Osteoblast (primary cell): ENCODE results near the gene LIN7C. TPM values are rescaled to one million over a fixed set of nuclear protein-coding genes. Genes with fewer than 3 reads are reported as not detected.

ENCODE experiments used
- DNase-seq: peaks from one replicate; pipeline ENCODE4 v3.0.0; 2011; ENCODE audit warnings: low spot score, mixed read lengths; ENCODE audit not compliant: insufficient read length; ENCODE audit errors: missing footprints
- H2AFZ ChIP-seq: 2 replicates; pipeline ENCODE4 v1.6.0; 2011; ENCODE audit warnings: mild to moderate bottlenecking, low read length
- H3K27ac ChIP-seq: 2 replicates; pipeline ENCODE4 v1.5.1; 2011; ENCODE audit warnings: mild to moderate bottlenecking, low read depth, low read length, moderate library complexity
- H3K27me3 ChIP-seq: 2 replicates; pipeline ENCODE4 v1.6.0; 2012; ENCODE audit warnings: mild to moderate bottlenecking, control low read depth, inconsistent platforms, low read length, moderate library complexity; ENCODE audit not compliant: insufficient read depth
- H3K36me3 ChIP-seq: 2 replicates; pipeline ENCODE4 v1.5.1; 2011; ENCODE audit warnings: mild to moderate bottlenecking, low read length, control low read depth, moderate library complexity; ENCODE audit not compliant: insufficient read depth
- H3K4me1 ChIP-seq: 2 replicates; pipeline ENCODE4 v1.5.1; 2011; ENCODE audit warnings: mild to moderate bottlenecking, low read length, control low read depth, moderate library complexity; ENCODE audit not compliant: insufficient read depth
- H3K4me2 ChIP-seq: 2 replicates; pipeline ENCODE4 v1.6.0; 2011; ENCODE audit warnings: mild to moderate bottlenecking, low read length; ENCODE audit not compliant: insufficient read depth
- H3K4me3 ChIP-seq: fragments of 200-600 bp; sonication (generic); 3 replicates; pipeline ENCODE4 v1.5.1; 2012; ENCODE audit warnings: mild to moderate bottlenecking, low read length, inconsistent platforms; ENCODE audit not compliant: insufficient read depth
- H3K79me2 ChIP-seq: 2 replicates; pipeline ENCODE4 v1.6.0; 2012; ENCODE audit warnings: mild to moderate bottlenecking, low read length, control low read depth, inconsistent platforms; ENCODE audit not compliant: insufficient read depth
- H3K9me3 ChIP-seq: 2 replicates; pipeline ENCODE4 v1.5.1; 2011; ENCODE audit warnings: low read depth, low read length, control low read depth
- H4K20me1 ChIP-seq: 2 replicates; pipeline ENCODE4 v1.6.0; 2012; ENCODE audit warnings: mild to moderate bottlenecking, low read length, control low read depth; ENCODE audit not compliant: insufficient read depth
- CTCF ChIP-seq: IDR thresholded peaks from 2 replicates; pipeline ENCODE4 v1.5.1; 2011; ENCODE audit warnings: mild to moderate bottlenecking, low read depth, low read length, moderate library complexity; ENCODE audit errors: extremely low read depth
- total RNA-seq: library from RNA; depleted of rRNA; stranded (reverse); fragments of >200 nt; gene quantifications from 2 replicates; pipeline ENCODE4 v1.2.3, GENCODE V29; 2012

Gene LIN7C
- total RNA-seq, 1 donor, result 69.5 TPM

DNA sequence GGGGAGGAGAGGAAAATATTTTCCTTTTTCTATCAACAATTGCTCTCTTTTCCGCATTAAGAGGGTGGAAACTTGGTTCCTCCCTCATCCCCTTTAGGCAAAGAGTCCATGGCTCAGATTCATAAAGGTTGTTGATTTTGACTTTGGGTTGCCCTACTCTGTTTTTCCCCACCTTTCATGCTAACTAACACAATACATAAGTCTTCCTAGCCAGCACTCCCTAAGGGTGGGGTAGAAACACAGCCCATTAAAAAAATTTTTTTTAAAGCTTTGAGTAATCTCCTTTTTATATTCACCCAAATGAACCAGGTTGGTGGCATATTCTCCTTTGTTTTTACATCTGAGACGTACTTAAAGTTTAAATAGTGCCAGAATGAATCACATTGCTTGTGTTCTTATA, 20.0 kb upstream of the LIN7C start:
- Histone ChIP-seq H3K36me3 (no peaks in the 10 kb centered on the region), H3K27me3 (no peaks in the 10 kb centered on the region), H2AFZ (no peak overlapping the region), H3K27ac (no peak overlapping the region), H3K4me2 (no peak overlapping the region), H3K4me1 (peaks cover 12% of the 10 kb centered on the region), H3K9me3 (no peaks in the 10 kb centered on the region), H3K79me2 (no peaks in the 10 kb centered on the region), H3K4me3 (no peak overlapping the region), H4K20me1 (no peaks in the 10 kb centered on the region)
- no peak for TF ChIP-seq CTCF
- DNase-seq, result no peak

DNA sequence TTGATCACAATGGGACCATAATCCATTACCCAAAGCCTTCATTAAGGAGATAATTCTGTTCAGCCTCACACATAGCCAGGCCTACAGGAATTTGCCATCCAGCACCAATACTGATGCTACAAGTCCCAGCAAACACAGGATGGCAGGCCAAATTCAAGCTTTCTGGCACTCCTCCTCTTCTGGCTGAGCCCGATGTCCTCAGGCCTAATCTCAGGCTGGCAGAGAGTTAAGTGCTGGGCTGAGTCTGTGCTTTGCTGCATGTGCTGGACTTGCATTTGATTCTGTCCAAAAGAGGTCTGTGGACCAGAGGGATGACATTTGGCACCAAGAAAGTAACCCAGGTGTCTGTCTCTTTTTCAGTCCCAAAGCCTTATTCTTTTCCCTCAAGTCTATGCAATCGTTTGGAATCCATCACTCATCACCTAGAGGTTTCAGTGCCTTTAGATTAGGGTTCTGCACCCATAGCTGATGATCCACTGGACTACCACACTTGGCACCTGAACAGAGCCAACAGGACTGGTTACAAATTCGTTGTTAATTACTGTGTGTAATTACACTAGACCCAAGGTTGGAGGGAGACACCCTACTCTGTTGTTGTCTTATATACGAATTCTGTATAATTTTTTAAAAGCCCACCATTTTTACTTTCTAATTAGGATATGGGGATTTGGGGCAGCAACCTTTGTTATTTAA, 19.4 kb upstream of the LIN7C start:
- Histone ChIP-seq H3K79me2 (no peaks in the 10 kb centered on the region), H3K4me2 (no peak overlapping the region), H3K4me3 (no peak overlapping the region), H3K36me3 (no peaks in the 10 kb centered on the region), H2AFZ (no peak overlapping the region), H3K4me1 (peaks cover 15% of the 10 kb centered on the region), H4K20me1 (no peaks in the 10 kb centered on the region), H3K27ac (no peak overlapping the region), H3K27me3 (no peaks in the 10 kb centered on the region), H3K9me3 (no peaks in the 10 kb centered on the region)
- DNase-seq, result no peak
- no peak for TF ChIP-seq CTCF

DNA sequence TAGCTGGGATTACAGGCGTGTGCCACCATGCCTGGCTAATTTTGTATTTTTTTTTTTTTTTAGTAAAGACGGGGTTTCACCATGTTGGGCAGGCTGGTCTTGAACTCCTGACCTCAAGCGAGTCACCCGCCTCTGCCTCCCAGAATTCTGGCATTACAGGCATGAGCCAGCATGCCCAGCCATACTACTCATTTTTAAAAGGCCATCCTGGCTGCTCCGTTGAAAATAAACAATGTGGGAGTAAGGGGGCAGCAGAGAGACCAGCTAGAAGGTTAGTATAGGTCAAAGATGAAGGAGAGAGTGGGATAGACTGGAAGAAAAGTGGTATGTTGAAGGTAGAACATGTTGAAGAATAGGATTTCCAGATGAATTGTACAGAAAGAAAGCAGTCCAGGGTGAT, 17.6 kb upstream of the LIN7C start:
- H3K9me3 ChIP-seq, result no peaks in the 10 kb centered on the region
- no peaks in the 10 kb centered on the region for H3K79me2 ChIP-seq
- no peak for DNase-seq
- no peak overlapping the region for H2AFZ ChIP-seq
- peak; percentile 55 for TF ChIP-seq CTCF
- H3K27me3 ChIP-seq, result no peaks in the 10 kb centered on the region
- no peaks in the 10 kb centered on the region for H3K36me3 ChIP-seq
- no peak overlapping the region for H3K4me2 ChIP-seq
- no peak overlapping the region for H3K27ac ChIP-seq
- H3K4me3 ChIP-seq, result no peak overlapping the region
- H3K4me1 ChIP-seq, result peaks cover 15% of the 10 kb centered on the region
- H4K20me1 ChIP-seq, result no peaks in the 10 kb centered on the region

DNA sequence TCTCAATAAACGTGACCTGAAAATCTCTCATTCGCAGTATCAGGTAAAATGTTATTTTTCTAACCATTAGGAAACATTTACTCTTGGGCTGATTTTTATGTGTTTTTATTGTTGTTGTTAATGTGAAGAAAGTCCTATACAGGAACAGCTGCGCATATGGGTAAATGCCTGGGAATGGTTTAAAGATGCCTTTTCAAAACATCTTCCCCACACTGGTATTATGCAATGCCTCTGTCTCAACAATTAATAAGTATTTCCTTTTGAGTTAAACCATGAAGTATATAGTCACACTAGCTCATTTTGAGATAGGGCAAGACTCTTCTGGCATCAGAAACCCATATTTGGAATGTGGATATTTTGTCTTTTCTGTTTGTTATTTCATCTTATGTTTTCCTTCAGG, 13.7 kb upstream of the LIN7C start:
- no peaks in the 10 kb centered on the region for H3K36me3 ChIP-seq
- DNase-seq, result no peak
- H2AFZ ChIP-seq, result no peak overlapping the region
- no peaks in the 10 kb centered on the region for H3K79me2 ChIP-seq
- TF ChIP-seq CTCF, result no peak
- no peak overlapping the region for H3K4me2 ChIP-seq
- no peak overlapping the region for H3K4me3 ChIP-seq
- no peaks in the 10 kb centered on the region for H4K20me1 ChIP-seq
- peaks cover 15% of the 10 kb centered on the region for H3K4me1 ChIP-seq
- no peak overlapping the region for H3K27ac ChIP-seq
- H3K9me3 ChIP-seq, result no peaks in the 10 kb centered on the region
- no peaks in the 10 kb centered on the region for H3K27me3 ChIP-seq
